GM18498 (cell line): ENCODE measurements around the gene MUC4.
"Not testable (repeated sequence)": the region's sequence is repeated elsewhere in the genome, so short reads cannot be mapped to it uniquely, and the experiment has no call there.

Source experiments
- ATAC-seq: cut with Tn5 transposase; IDR thresholded peaks from one replicate; pipeline ENCODE4 v1.9.1; 2021; ENCODE audit warnings: mild to moderate bottlenecking, moderate library complexity; ENCODE audit not compliant: unreplicated experiment

MUC4 gene

DNA sequence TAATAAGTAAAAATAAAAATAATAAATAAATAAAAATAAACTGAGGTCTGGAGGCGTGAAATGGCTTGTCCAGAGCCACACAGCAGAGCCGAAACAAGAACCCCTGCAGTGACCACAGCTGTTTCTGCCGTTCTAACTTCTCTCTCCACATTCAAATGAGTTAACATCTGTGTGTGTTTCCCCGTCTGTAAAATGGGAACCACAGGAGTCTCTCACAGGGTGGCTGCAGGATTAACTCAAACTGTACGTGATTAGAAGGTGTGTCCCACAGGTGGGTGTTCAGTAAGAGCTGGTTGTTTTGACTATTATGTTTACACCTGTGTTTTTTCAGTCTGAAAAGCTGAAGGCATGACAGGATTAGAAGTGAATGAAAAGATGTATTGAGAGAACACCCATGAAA, 27.0 kb upstream of the MUC4 start:
- no peak for ATAC-seq

DNA sequence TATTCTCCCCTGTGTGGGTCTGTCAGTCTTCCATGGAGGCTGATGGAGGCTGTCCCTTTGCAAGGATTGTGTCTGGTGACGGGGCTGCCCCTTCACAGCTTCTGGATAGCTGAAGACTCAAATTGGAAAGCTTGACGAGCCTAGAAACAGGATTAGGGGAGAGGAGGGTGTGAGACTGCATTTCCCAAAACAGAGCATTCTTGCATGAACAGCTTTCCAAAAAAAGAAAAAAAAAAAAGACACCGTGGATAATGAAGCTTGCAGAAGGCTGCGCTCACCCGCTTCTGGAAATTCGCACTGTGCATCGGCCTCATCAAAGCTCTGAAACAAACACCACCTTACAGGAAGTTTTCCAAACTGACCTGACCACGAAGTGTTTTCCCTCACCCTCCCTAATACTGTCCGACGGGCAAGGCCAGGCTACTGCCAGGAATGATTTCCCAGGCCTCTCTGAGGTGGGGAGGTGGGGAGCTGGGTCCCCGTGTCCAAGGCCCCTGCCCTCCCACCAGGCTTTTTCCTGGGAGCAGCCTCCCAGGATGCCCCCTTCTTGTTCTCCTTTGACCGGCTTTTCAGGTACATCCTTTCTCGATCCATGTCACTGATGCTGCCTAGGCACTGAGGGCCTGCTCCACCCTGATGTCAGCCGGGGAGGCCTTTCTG, 24.9 kb upstream of the MUC4 start:
- no peak for ATAC-seq

DNA sequence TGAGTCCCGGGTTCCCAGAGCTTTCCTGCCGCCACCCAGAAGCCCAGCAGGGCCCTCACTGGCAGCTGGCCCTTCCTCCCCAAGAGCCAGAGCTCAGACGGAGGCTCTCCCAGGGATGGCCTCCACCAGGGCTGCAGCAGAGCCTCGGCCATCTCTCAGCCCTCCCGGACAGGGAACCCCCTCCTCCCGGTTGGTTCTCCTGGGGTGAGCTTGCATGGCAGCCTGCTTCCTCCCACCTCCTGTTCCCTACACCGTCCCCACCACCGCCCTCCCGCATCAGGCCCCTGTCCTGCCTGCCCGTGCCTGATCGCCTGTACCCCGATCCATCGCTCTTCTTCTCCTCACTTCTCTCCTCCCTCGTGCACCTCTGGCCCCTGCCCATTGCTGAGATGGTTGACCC, 24.1 kb upstream of the MUC4 start:
- ATAC-seq = no peak

DNA sequence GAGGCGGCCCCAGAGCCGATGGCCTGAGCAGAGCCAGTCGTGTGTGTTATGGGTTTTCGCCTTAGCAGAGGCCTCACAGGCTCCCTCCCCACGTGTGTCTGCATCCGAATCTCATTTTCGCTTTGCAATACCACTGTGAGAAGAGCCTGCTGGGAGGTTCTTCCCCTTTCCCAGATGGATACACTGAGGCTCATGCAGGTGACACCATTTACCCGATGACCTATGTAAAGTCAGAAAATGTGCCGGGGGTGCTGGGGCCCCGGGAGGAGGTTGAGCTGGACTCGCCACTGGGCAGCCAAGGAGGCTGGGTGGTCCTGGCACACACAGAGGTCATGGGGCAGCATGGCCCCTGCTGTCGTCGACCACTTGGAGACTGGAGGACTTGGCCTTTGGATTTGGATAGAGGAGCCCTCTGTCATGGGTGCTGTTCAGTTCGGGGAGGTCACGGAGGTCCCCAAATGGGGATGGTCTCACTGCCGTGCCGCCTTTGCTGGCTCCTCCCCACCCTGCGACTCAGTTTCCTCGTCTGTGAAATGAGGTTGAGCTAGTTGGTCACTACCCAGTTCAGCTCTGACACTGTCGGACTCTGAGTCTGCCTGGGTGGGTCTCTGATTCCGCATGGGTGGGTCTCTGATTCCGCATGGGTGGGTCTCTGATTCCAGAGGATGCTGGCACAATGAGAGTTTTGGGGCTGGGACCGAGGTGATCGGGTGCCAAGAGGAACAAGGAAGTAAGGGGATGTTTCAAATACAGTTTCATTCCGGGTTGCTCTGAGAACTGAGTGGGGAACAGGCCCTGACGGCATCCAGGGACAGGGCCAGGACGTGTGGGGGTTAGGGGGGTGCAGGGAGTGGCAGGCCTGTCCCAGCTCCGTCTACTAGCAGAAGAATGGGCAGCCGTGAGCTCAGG, 23.2 kb upstream of the MUC4 start:
- no peak for ATAC-seq

DNA sequence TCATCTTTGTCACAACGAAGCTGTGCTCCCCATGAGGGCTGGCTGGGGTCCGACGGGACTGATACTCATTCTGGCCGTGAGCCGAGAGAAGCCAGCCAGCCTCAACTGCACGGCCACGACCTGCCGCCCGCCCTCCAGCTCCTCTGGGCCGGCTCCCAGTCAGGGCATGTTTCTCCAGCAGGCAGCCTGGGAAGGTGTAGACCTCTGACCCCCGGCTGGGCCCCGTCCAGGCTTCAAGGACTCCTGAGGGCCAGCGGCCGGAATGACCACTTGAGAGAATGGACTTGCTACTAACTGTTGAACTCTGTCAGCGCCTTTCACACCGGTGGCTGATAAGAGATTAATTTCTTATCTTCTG, 18.1 kb upstream of the MUC4 start:
- ATAC-seq = no peak

DNA sequence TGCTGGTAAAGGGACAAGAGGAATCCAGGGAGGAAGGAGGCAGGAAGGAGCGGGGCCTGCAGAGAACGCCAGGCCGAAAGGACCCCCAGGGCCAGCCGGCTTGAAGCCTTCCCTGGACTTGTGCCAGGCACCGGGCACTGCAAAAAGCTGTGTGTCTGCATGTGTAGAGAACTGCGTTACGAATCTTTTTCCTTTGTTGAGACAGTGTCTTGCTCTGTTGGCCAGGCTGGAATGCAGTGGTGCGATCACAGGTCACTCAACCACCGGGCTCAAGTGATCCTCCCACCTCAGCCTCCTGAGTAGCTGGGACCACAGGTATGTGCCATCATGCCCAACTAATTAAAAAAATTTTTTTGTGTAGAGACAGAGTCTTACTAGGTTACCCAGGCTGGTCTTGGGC, 17.0 kb upstream of the MUC4 start:
- no peak for ATAC-seq

DNA sequence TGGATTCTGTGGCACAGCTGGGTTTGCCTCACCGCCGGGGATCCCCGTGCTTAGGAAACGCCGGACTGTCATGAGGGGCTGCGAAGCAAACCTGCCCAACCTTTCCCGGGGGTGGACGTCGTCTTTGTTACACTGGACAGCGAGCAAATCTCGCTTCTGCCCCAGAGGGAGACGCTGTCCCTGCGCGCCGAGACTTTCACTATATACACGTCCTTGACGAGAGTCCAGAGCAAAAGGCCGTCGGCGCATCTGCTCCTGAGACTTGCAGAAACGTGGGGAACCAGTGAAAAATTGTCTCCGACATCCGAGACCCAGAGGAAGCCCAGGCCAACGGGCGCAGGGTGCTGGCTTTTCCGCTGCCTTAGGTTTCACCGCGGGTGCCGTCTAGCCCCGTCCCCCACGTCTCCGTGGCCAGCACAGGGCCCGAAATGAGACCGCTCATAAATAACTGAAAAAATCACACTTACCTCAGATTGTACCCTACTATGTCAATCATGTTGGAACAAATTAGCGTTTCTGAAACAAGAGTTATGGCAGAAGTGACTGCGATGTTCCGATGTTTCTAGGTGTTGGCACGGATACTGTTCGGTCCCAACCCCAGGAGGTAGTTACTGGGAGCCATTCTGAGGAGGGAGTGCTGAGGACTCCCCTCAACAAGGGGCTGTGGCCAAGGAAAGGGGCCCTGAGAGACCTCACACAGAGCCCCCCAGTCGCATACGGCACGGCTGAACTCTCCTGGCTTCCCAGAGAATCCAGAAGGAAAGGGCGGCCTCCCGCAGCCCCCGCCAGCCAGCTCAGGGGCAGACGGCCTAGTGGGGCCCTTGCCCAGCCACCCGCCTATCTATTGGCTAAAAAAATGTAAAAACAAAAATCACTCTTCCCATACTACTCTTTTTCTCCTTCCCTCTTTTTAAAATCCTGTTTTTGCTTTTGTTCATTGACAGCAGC, 14.4 kb upstream of the MUC4 start:
- ATAC-seq = no peak

DNA sequence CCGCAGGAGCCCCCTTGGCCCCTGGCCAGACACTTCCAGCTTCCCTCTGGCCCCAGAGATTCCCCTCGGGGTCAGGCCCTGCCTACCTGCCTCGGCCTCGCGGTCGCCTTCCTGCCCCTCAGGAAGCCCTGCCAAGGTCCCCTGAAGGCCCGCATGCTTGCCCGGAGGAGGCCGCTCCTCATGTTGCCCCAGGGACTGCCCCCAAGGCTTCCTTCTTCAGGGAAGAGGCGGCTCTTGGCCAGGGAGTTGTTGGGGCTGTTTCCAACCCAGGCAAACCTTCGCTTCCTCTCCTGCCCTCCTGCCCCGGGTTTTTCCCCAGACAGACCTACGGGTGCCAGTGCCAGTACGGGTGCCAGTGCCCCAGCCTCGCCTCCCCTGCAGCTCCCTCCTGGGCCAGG, 13.5 kb upstream of the MUC4 start:
- no peak for ATAC-seq

DNA sequence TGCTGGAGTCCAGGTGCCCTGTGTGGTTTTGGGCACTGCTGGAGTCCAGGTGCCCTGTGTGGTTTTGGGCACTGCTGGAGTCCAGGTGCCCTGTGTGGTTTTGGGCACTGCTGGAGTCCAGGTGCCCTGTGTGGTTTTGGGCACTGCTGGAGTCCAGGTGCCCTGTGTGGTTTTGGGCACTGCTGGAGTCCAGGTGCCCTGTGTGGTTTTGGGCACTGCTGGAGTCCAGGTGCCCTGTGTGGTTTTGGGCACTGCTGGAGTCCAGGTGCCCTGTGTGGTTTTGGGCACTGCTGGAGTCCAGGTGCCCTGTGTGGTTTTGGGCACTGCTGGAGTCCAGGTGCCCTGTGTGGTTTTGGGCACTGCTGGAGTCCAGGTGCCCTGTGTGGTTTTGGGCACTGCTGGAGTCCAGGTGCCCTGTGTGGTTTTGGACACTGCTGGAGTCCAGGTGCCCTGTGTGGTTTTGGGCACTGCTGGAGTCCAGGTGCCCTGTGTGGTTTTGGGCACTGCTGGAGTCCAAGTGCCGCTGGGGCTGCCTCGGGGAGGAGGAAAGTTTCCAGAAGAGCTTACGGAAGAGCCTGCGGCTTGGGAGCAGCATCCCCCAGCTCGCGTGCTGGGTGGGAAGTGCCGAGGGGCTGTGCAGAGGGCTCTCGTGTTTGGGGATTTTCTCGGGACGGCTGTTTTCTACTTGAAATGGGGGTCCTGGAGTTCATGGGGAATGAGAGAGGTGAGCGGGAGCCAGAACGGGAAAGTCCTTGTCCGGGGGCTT, 12.9 kb upstream of the MUC4 start:
- not testable (repeated sequence) for ATAC-seq

DNA sequence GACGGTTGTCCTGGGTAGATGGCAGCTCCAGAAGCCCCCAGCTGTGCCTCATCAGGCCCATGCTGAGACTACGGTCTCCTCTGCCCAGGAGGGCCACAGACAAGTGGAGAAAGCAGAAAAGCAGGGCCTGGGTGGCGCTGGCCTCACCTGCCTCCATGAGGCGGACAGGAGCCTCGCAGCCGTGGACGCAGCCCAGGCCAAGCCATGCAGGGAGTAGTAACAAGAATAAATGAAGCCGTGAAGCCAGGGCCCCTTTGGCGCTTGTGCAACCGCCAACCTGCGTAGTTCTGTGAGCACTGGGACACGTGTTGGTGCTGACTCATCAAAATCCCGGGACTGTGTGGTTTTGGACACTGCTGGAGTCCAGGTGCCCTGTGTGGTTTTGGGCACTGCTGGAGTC, 12.3 kb upstream of the MUC4 start:
- no peak for ATAC-seq

DNA sequence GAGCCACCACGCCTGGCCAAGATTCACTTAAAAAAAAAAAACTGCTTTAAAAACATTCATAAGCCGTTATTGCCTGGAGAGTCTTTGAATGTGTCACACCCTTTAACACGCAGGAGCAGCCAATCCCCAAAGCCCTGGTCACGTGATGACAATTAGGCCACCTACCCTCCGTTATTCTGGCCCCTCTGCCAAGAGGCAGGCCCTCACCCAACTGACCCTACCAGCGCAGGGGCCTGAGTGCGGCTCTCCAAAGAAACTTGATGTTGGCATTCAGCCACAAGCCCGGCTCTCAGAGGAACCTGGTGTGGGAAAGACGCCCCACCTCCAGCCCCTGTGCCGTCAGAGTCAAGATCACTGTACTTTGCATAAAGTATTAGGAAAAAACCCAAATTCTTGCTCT, 11.6 kb upstream of the MUC4 start:
- no peak for ATAC-seq

DNA sequence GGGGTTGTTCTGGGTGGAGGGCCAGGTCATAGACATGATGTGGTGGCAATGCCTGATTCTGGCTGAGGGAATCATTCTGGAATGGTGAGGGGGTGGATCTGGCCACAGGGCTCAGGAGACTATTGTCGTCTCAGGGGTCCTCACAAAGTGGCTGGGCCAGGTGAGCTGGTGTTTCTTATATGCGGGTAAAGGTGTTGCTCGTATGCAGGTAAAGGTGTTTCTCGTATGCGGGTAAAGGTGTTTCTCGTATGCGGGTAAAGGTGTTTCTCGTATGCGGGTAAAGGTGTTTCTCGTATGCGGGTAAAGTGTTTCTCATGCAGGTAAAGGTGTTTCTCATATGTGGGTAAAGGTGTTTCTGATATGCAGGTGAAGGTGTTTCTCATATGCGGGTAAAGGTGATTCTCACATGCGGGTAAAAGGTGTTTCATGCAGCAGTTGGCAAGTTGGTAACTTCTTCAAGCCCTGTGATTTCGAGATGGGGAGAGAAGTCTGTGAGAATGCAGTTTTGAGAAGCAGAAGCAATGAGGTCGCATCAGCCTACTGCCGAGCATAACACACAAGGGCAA, 10.5 kb upstream of the MUC4 start:
- no peak for ATAC-seq

DNA sequence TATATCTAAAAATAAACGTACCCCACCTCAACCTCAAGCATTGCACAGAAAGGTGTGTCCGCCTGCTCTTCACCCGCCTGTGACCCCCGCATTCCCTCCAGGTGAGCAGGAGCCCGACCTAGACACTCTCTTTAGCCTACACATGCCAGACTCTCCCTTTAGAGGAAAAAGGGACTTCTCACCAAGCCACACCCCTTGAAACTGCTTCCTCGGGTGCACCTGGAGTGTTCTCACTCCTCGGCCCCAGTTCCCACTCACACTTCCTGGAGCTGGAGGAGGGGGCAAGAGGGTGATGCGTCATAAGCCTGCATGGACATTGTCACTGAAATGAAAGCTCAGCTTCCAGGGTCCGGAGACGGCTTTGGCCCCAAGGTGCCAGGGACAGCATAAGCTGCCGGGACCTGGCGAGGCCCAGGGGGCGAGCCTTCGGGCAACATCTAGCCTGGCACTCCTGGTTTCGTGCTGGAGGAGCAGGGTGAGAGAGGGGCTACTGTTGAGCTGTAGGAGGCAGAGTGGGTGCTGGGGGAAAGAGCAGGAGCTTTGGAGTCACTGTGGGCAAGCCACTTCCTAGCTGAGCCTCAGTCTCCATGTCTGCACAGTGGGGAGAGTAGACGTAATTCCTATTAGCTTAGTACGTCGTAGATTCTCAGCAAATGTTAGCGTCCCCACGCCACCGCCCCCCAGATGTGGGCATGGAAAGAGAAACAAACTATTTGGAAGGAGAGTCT, 9.8 kb upstream of the MUC4 start:
- no peak for ATAC-seq

DNA sequence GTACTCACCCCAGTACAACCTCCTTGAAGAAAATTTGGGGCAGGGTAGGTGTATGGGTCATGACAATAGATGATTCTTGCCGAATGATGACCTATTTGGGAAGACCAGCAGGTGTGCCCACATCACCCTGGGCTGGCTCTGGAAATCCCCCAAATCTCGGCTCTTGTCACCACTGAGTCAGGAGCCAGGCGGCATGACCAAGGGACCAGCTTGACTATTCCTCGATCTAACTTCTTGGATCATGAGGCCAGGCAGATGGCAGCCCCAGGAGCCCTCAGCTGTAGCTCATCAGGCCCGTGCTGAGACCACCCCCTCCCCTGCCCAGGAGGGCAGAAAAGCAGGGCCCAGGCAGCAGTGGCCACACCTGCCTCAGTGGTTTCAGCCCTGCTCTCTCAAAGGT, 9.2 kb upstream of the MUC4 start:
- ATAC-seq = no peak

DNA sequence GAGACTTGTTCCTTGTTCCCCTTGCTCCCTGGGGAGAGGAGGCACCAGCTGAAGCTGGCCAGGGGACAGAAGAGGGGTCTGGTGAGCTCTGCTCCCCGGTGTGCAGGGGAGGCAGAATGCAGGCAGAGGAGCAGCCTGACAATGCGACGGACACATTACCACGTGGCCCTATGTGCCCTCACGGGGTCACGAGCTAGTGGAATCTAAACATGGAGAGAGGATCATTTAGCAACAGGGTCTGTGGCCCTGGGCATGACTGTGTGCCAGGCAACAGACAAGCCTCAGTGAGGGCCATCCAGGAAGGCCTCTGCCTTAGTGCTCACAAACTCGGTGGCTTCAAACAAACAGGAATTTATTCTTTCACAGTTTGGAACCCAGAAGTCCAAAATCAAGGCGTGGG, 8.5 kb upstream of the MUC4 start:
- no peak for ATAC-seq

DNA sequence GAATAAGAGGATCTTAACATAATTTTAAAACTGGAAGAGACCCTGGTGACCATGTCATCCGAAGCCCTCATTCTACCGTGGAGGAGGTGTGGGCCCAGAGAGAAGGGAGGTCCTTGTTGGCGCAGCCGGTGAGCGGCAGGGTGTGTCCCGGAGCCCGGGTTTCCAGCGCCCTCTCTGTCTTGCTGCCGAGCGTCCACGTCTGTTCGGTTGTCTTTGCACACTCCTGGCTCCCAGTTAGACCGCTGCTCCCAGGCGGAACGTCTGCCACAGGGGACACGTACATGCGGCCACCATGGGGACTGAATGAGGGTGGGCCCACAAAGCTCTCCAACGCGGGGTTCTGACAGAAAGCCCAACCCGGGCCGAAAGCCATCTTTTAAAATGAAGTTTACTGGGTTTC, 6.6 kb upstream of the MUC4 start:
- ATAC-seq = no peak

DNA sequence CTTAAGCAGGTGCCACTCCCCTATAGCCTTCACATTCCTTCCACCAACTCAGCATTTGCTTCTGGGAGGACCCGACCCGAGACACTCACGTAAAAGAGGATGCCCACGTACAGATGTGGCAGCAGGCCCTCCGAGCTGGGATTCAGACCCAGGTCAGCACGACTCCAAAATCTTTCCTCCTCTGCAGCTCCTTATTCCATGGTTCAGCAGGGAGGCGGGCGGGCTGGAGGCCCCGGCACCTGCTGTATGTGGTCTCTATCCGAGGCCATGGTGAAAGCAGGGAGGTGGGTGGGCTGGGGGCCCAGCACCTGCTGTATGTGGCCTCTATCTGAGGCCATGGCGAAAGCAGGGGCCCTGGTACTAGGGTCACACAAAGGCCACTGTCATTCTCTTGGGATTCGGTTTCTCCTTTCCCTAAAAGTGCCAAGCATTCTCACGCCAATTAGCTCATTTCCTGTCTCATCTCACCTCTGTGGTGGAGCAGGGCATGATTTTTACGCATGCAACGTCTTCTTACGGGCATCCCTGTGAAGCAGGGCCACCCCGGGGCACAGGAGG, 5.9 kb upstream of the MUC4 start:
- ATAC-seq = no peak

DNA sequence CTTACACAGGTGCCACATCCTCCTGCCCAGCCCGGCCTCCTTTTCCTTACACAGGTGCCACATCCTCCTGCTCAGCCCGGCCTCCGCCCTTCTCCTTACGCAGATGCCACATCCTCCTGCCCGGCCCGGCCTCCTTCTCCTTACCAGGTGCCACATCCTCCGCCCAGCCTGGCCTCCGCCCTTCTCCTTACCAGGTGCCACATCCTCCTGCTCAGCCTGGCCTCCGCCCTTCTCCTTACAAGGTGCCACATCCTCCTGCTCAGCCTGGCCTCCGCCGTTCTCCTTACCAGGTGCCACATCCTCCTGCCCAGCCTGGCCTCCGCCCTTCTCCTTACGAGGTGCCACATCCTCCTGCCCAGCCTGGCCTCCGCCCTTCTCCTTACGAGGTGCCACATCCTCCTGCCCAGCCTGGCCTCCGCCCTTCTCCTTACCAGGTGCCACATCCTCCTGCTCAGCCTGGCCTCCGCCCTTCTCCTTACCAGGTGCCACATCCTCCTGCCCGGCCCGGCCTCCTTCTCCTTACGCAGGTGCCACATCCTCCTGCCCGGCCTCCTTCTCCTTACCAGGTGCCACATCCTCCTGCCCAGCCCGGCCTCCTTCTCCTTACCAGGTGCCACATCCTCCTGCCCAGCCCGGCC, 4.7 kb upstream of the MUC4 start:
- not testable (repeated sequence) for ATAC-seq

DNA sequence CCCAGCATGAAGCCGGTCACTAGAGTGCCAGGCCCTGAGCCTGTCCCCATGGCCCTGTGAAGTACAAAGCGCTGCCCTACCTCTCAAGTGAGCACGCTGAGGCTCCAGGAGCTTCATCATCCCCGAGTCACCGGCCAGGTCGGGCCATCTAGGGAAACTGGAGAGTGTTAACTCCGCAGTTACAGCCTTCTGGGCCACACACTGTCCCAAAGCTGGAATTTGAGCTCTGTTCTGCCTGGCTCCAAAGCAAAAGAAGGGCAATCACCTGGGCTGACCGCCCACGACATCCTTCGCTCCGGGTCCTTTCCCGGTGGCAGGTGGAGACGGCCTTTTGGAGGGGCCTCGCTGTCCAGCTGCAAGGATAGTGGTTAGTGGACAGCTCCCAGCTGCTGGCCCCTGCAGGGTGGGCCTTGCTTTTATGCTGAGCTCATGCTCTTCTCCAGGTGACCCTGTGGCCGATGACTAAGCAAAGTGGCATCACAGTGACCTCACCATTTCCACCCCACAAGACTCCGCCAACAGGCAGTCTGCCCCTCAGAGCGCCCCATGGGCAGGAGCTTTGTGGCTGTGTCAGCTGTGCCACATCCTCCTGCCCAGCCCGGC, 3.5 kb upstream of the MUC4 start:
- ATAC-seq = no peak
